Smooth muscle cell of the coronary artery (primary cell): ENCODE measurements around the gene STPG3. TPM values are rescaled to one million over a fixed set of nuclear protein-coding genes. Genes with fewer than 3 reads are reported as not detected.

Source experiments
- total RNA-seq: library from RNA; depleted of rRNA; stranded (reverse); fragments of >200 nt; gene quantifications from 2 replicates; pipeline ENCODE4 v1.2.3, GENCODE V29; 2014; ENCODE audit warnings: low replicate concordance

The STPG3 gene
- not detected in 2 replicates for total RNA-seq

GRCh38 chr9:137251194-137251461 is at the start of gene STPG3:
STPG3 (plus strand) TSS chr9:137251286; CDS start chr9:137251287, 1 bp downstream.

GRCh38 chr9:137205126-137206069 is 45.7 kb upstream of the STPG3 start, which contains the start of the genes NDOR1 and TMEM203:
NDOR1 (plus strand) TSS chr9:137205700; CDS start chr9:137205778, 78 bp downstream.
TMEM203 (minus strand) TSS chr9:137205648; CDS start chr9:137205414, 234 bp downstream.

GRCh38 chr9:137222190-137223077 is 28.7 kb upstream of the STPG3 start, which contains the start of gene RNF208:
RNF208 (minus strand) TSS chr9:137222240; CDS start chr9:137221212, 1,028 bp downstream.

GRCh38 chr9:137224830-137225694 is 26.0 kb upstream of the STPG3 start, which contains the start of gene CYSRT1:
CYSRT1 (plus strand) TSS chr9:137225174; CDS start chr9:137225622, 448 bp downstream.

GRCh38 chr9:137227054-137227852 is 23.8 kb upstream of the STPG3 start, which contains the start of gene RNF224:
RNF224 (plus strand) TSS chr9:137227502; CDS start chr9:137228336, 834 bp downstream.

DNA sequence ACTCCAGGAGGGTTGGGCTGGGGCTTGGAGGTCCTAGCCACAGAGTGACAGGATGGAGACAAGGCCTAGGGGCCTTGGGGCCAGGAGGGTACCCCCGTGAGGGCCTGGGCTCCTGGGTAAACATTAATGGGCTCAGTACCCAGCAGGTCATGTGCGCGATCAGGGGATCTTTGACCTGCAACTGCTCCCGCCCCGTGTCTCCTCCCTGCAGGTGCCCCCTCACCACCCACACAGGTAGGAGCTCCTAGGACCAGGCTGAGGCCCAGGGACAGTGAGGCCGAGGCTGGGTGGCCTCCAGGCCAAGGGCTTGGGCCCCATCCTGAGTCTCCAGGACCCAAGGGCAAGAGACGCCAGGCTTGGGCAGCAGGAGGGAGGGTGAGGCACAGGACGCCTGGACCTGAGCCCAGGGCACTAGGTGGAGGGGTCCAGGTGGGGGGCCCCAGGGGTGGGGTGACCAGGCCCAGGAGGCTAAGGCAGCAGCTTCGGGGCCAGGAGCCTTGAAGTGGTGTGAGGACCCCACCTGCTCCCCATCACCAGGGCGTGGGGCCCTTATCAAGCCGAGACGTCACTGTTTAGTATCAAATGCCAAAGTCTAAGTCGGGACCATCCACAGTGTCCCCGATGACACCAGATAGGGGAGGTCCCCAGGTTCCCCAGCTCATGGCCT is 20.2 kb upstream of the STPG3 start, which contains the start of gene SLC34A3:
SLC34A3 (plus strand) TSS at position 197 of the 667 bp plus-strand sequence. CDS start 802 bp downstream, outside the sequence.

DNA sequence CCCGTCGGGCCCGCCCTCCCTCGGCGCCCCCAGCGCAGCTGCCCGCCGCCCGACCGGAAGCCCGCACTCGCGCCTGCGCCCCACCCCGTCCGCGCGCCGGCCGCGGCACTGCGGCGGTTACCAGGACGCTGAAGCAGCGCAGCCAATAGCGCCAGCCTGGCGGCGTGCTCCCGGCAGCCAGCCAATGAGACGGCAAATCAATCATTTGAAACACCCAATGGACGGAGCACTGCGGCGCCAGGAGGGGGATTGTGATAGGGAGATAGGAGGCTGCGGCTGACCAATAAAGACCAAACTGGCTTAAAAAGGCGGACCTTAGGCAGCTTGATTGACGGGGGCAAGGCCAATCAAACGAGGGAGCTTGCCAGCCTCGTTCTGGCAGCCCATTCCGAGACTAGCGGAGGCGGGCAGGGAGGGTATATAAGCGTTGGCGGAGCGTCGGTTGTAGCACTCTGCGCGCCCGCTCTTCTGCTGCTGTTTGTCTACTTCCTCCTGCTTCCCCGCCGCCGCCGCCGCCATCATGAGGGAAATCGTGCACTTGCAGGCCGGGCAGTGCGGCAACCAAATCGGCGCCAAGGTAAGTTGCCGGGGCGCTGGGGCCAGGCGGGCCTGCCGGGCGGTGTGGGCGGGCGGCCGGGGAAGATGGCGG is 10.1 kb upstream of the STPG3 start, which contains the start of gene TUBB4B:
TUBB4B (plus strand) TSS at position 447 of the 649 bp plus-strand sequence; CDS start at position 521, 74 bp downstream.

DNA sequence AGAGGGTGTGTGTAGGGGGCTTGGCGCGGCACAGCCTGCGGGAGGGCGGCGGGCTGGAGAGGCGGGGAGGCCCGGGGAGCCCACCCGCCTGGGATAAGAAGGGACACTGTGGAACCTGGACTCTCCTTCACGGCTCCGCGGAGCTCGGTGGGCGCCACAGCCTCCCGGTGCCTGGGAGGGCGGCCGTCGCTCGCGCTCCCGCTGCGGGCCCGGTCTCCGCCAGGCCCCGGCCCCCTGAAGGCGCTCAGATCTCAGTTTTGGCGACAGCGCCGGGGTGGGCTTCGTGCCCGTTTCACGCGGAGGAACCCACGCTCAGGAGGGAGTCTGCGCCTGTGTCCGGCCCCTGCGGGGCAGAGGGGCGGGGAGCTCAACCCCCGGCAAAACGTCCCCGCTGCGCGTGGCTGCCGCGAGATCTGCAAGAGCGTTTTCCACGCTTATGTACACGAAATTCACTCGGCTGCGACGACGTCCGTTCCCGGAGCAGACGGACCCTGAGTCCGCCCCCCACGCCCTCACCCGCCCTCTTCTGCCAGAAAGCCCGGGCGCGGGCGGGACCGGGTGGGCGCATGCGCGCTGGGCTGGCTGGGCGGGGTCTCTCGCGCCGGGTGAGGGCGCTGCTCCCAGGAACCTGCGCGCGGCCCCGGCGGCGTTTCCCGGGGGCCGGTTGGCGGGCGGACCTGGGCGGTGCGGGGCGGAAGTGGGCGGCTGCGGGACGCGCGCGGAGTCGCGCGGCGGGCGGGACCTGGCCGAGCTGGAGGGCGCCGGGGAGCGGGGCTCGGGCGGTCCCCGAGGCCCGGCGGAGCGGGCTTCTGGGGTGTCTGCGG is 3.8 kb downstream of the STPG3 start, which contains the start of gene NELFB:
NELFB (plus strand) TSS at position 704 of the 824 bp plus-strand sequence.

DNA sequence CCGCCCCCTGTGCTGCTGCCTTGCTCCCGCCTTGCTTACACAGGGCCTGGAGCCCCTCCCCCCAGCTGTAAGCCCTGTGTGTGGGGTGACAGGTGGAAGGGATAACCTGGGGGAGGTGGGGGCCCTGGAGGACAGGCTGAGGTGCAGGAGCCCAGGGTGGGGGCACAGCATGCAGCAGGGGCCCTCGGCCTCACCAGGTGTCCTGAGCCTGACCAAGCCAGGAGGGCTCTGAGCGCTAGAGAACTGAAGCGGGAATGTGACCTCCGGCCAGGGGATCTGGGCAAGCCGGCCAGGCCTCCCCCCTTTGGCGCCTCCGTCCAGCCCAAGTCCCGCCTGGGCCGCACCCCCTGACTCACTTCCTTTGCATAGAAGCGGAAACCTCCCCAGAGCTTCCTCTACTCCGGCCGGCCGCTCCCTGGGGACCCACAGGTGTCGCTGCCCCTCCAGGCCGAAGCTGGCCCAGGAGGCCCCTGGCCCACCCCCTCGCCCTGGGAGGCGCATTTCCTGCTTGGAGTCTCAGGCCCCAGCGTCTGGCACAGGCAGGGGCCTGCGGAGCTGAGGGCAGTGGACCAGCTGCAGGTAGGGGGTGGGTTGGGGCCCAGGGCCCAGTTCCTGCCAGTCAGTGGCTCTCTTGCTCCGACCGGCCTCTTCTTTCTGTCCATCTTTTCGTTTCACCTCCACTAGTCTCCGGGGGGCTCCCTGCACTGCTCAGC is 26.4 kb downstream of the STPG3 start, which contains the start of gene TOR4A:
TOR4A (plus strand) TSS at position 398 of the 713 bp plus-strand sequence. CDS start 964 bp downstream, outside the sequence.

GRCh38 chr9:137302118-137302448 is 51.0 kb downstream of the STPG3 start, which contains the start of gene NRARP:
NRARP (minus strand) TSS chr9:137302271; CDS start chr9:137301928, 343 bp downstream.

Other genes with a start within 250 kb of the STPG3 start
- 13.4 and 39.3 TPM in 2 replicates for gene ABCA2, start 223.0 kb upstream of the STPG3 start, total RNA-seq
- gene FUT7, start 219.2 kb upstream of the STPG3 start, total RNA-seq = not detected in 2 replicates
- 9.5 and 11.6 TPM in 2 replicates for gene NPDC1, start 205.1 kb upstream of the STPG3 start, total RNA-seq
- not detected in 2 replicates for gene ENTPD2, start 197.2 kb upstream of the STPG3 start, total RNA-seq
- gene SAPCD2, start 180.7 kb upstream of the STPG3 start, total RNA-seq = under 0.01 and 2.2 TPM in 2 replicates
- gene UAP1L1, start 173.8 kb upstream of the STPG3 start, total RNA-seq = 12.3 and 12.9 TPM in 2 replicates
- gene MAN1B1, start 164.3 kb upstream of the STPG3 start, total RNA-seq = 69.0 and 76.6 TPM in 2 replicates
- 93.0 and 99.2 TPM in 2 replicates for gene DPP7, start 136.6 kb upstream of the STPG3 start, total RNA-seq
- under 0.01 TPM in 1 of 2 replicates, not detected in the other for gene GRIN1, start 112.1 kb upstream of the STPG3 start, total RNA-seq
- gene LRRC26, start 81.2 kb upstream of the STPG3 start, total RNA-seq = not detected in 2 replicates
- not detected in 2 replicates for gene TMEM210, start 79.2 kb upstream of the STPG3 start, total RNA-seq
- 20.3 and 24.0 TPM in 2 replicates for gene ANAPC2, start 62.7 kb upstream of the STPG3 start, total RNA-seq
- gene SSNA1, start 62.6 kb upstream of the STPG3 start, total RNA-seq = 52.3 and 82.1 TPM in 2 replicates
- gene TPRN, start 50.5 kb upstream of the STPG3 start, total RNA-seq = 1.5 and 4.6 TPM in 2 replicates
- gene TMEM203, start 45.6 kb upstream of the STPG3 start, total RNA-seq = 23.2 and 25.3 TPM in 2 replicates
- 1.6 and 3.2 TPM in 2 replicates for gene NDOR1, start 45.6 kb upstream of the STPG3 start, total RNA-seq
- gene RNF208, start 29.0 kb upstream of the STPG3 start, total RNA-seq = not detected in 2 replicates
- 0.12 and 0.30 TPM in 2 replicates for gene CYSRT1, start 26.1 kb upstream of the STPG3 start, total RNA-seq
- gene RNF224, start 23.8 kb upstream of the STPG3 start, total RNA-seq = under 0.01 TPM in 1 of 2 replicates, not detected in the other
- not detected in 2 replicates for gene SLC34A3, start 20.4 kb upstream of the STPG3 start, total RNA-seq
- gene TUBB4B, start 10.0 kb upstream of the STPG3 start, total RNA-seq = 117 and 143 TPM in 2 replicates
- 51.3 and 54.2 TPM in 2 replicates for gene NELFB, start 4.0 kb downstream of the STPG3 start, total RNA-seq
- 1.9 and 16.6 TPM in 2 replicates for gene TOR4A, start 26.4 kb downstream of the STPG3 start, total RNA-seq
- 0.30 and 0.47 TPM in 2 replicates for gene NRARP, start 51.0 kb downstream of the STPG3 start, total RNA-seq
- gene EXD3, start 171.9 kb downstream of the STPG3 start, total RNA-seq = 8.3 and 13.5 TPM in 2 replicates
- 0.38 and 0.47 TPM in 2 replicates for gene NOXA1, start 172.1 kb downstream of the STPG3 start, total RNA-seq
- 0.15 TPM in 1 of 2 replicates, not detected in the other for gene ENTPD8, start 190.1 kb downstream of the STPG3 start, total RNA-seq
- gene NSMF, start 208.0 kb downstream of the STPG3 start, total RNA-seq = 9.6 and 18.9 TPM in 2 replicates